GM19372 (cell line): ENCODE data around the gene KSR1.
A peak's percentile ranks its signal among the peaks of the same experiment; 100 is the strongest.

ENCODE experiments used
- ATAC-seq: cut with Tn5 transposase; IDR thresholded peaks from one replicate; pipeline ENCODE4 v1.9.1; 2021; ENCODE audit warnings: mild to moderate bottlenecking, low read depth, moderate library complexity; ENCODE audit not compliant: unreplicated experiment

KSR1 gene

DNA sequence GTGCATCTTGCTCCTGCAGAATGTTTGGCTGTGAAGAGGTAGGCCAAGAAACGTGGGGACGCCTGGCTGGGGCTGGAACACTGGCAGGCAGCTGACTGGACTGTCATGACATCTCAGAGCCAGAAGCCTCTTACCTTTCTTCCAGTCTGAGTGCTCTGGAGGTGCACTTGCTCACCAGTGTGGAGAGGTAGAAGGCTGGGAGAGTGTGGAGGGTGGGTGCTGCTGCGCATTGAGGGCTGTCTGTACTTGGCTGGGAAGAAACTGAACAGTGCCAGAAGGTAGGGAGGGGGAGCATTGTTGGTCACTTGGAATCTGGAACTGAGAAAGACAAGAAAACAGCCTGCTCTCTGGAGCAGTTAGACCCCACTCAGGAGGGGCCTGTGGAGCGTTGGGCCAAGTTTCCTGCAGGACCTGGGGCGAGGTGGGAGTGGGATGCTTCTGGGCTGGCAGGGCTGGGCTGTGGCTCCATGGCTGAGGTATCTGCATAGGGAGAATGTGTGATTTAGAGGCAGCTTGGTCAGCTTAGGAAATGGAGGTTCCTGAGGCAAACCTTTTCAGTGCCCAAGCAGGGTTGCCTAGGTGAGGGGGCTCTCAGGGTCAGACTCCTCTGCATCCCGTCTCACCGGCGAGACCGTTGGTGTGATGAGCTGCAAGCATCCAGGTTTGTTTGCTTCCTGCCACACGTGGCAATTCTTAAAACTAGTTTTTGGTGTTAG lies 55.1 kb downstream of the KSR1 start:
- ATAC-seq, result no peak

GRCh38 chr17:27512031-27512430 lies 55.8 kb downstream of the KSR1 start:
- no peak for ATAC-seq

GRCh38 chr17:27512511-27513346 lies 56.5 kb downstream of the KSR1 start:
- no peak for ATAC-seq

GRCh38 chr17:27513849-27514248 lies 57.6 kb downstream of the KSR1 start:
- no peak for ATAC-seq

DNA sequence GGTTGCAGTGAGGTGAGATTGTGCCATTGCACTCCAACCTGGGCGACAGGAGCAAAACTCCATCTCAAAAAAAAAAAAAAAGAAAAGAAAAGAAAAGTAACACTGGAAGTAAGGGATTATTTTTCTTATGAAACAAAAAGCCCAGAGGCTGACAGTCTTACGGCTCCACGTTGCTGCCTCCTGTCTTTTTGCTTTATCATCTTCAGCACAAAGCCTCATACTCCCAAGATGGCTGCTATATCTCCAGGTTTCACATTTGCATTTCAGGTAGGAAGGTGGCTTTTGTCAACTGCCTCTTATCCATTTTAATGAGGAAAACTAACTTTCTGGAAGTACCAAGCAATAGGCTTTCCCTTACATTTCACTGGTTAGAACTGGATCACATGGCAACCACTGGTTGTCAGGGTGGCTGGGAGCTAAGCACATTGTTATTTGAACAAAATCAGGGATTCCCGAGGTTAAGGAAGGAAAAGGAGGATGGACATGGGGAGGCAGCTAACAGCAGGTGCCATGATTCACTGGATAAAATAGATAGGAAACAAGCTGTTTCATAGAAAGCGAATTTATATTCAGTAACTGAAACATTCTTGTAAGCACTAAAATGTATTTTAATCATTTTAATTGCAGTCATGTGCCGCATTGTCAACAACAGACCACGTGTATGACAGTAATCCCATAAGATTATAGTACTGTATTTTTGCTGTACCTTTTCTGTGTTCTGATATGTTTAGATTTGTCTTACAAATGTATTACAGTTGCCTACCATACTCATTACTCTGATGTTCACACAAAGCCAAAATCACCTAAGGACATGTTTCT lies 58.6 kb downstream of the KSR1 start:
- no peak for ATAC-seq

GRCh38 chr17:27518048-27518447 lies 61.8 kb downstream of the KSR1 start:
- ATAC-seq, result no peak

- no peak for ATAC-seq
Measured at GRCh38 chr17:27518545-27519521, 62.6 kb downstream of the KSR1 start.

DNA sequence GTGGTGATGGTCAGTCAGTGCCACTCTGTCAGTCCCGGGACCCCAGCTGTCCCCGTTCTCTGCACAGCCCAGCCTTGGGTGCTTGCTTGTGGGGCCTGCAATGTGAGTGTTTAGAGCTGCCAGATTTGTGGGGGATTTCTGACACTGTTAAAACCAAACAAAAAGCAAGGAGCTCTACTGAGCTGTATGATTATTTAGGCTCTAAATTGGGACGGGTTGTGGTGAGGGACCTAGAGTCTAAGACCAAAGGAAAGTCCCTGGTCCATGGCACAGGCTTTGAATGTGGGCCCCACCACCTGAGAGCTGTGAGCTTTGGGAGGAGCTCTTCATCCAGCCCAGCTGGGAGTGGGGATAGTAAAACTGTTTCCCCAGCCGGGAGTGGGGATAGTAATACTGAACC lies 63.3 kb downstream of the KSR1 start:
- ATAC-seq, result no peak

DNA sequence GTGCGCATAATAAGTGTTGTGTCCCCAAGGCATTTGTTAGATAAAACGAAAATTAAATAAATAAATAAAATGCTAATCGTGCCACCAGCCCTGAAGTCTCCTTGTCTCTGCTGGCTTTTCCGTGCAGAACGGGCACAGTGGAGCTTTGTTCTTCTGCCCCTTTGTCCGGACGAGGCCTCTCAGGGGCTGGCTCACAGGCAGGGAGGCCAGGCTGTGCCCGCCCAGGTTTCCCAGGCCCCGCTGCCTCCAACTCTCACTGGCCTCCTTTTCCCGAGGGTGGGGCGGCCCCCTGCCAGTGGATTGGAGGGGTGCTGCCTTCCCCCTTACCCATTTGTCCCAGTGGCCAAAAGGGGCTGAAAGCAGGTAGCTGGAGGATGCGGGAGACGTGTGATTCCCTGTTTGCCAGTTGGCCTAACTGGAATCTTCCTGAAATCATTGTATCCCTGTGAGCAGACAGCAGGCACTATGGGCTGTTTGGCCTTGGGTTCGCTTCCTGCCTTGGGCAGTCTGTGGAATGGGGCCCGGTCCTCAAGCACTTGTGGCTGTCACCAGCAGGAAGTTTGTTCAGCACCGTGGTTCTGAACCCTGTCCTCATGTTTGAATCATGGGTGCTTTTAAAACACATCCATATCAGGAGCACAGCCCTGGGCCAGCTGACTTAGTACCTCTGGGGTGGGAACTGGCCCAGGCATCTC lies 64.4 kb downstream of the KSR1 start:
- no peak for ATAC-seq

GRCh38 chr17:27521281-27522027 lies 65.2 kb downstream of the KSR1 start:
- ATAC-seq, result no peak

GRCh38 chr17:27522028-27522635 lies 65.9 kb downstream of the KSR1 start:
- no peak for ATAC-seq

- no peak for ATAC-seq
Measured at GRCh38 chr17:27523712-27524111, 67.5 kb downstream of the KSR1 start.

DNA sequence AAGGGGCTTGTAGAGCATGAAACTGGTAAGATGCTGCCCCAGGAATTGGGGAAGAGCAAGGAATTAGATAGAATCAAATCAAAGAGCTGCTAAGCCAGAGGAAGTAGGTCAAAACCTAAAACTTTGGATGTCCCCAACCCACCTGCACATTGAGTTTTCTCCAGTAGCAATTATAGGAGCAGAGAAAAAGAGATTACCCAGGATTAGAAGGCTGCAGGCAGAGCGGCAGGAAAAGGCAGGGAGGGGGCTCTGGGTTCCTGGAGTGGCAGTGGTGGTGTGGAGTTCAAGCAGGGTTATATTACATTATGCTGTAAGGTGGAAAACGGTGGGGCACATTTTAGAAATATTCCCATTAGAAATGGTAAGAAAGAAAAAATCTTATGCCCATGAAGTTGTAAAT lies 68.3 kb downstream of the KSR1 start:
- ATAC-seq, result no peak

DNA sequence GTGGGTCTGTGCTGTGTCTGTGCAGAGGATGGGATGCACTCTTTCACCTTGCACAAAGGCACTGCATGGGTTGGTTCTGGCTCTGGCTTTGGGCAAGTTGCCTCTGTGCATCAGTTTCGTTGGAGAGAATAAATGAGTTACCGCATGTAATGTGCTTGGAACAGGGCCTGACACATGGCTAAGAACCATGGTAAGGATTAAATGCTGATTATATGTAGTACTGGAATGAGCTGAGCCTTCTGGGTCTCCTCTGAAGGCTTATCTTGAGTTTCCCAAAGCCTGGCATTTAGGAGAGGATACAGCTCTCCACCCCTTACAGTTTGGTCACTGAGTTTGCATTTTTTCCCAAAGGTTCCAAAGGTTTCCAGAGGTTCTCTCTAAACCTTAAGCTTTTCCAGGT lies 69.1 kb downstream of the KSR1 start:
- no peak for ATAC-seq

DNA sequence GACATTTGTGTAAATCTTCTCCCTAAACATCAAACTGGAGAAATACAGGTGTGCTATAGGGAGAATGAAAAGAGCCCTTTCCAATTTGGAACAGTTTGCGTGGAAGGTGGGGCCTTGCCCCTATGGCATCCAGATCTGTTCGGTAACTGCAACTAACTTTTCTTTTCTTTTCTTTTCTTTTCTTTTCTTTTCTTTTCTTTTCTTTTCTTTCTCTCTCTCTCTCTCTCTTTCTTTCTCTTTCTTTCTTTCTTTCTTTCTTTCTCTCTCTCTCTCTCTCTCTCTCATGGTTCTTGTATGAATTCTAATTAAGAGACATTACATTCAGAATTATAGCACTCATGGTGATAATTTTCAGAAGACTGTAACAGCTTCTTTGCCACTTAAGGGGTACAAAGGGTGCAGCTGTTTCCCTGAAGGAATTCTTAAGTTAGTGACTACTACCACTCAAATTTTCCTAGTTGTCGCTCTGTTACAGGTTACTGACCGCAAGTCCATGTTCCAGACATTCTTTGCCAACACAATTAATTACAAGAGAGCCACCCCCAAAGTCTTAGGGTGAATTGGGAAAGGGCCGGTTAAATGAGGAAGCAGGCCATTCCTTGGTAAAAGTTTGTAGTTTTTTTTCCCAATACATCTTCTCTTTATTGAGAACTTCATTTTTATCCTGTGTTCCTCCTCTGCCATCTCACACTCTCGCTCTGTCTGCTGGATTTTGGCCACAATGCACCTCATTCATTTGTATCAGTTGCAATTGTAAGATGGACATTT lies 69.8 kb downstream of the KSR1 start:
- no peak for ATAC-seq

DNA sequence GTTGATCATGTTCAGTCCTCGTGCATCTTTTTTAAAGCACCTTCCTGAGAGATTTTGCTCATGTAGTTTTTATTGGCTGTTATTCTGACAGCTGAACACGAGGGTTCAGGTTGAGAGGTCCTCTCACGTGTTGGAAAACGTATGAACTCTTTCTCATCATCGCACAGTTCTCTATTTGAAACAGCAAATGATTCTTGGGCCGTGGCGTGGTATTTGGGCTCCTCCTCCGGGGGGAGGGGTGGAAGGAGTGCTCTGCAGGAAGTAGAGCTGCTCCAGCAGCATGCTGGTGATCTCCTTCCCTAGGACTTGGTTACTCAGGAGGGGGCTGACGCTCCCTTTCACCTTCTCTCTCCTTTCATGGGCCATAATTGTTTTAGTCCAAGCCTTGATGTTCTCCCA lies 70.4 kb downstream of the KSR1 start:
- ATAC-seq, result peak; percentile 64

GRCh38 chr17:27529230-27529796 lies 73.1 kb downstream of the KSR1 start:
- ATAC-seq, result no peak
